Ovary (tissue), 3 donors: ENCODE results near the gene HYAL3.

Experiments used
- EP300 ChIP-seq: sonication (generic); formaldehyde crosslinking; IDR thresholded peaks from one replicate; pipeline ENCODE4 v1.6.1; 2017; ENCODE audit warnings: antibody characterized with exemption
- TF ChIP-seq, protein P1 (sequence below), 3 donors: fragments of 450-650 bp in 2 of 3; fragments of 200-600 bp in 1 of 3; IDR thresholded peaks; one replicate each; pipeline versions ENCODE4 v1.5.1 to v1.8.0; 2016 to 2022; ENCODE audit warnings: antibody characterized with exemption in 3 of 3, mild to moderate bottlenecking in 1 of 3
- donor health status: DM: no; HTN: no; CAD: no.

DNA sequence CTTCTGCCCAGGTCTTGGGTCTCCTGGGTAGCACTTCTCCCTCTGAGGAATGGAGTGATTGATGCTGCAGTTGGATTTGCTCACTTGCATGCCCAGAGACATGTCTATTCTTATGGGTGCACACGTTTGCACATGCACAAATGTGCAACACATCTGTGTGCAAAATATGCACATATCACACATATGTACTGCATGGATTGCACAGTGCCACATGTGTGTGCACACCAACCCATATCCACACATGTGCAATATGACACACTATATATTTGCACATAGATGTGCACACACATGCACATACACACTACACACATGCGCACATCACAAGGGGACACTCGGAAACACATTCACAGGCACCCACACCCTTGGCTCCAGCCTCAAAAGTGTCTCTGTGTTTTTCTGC, 30.9 kb downstream of the HYAL3 start:
- no peak for TF ChIP-seq EP300
- TF ChIP-seq, protein P1, sequence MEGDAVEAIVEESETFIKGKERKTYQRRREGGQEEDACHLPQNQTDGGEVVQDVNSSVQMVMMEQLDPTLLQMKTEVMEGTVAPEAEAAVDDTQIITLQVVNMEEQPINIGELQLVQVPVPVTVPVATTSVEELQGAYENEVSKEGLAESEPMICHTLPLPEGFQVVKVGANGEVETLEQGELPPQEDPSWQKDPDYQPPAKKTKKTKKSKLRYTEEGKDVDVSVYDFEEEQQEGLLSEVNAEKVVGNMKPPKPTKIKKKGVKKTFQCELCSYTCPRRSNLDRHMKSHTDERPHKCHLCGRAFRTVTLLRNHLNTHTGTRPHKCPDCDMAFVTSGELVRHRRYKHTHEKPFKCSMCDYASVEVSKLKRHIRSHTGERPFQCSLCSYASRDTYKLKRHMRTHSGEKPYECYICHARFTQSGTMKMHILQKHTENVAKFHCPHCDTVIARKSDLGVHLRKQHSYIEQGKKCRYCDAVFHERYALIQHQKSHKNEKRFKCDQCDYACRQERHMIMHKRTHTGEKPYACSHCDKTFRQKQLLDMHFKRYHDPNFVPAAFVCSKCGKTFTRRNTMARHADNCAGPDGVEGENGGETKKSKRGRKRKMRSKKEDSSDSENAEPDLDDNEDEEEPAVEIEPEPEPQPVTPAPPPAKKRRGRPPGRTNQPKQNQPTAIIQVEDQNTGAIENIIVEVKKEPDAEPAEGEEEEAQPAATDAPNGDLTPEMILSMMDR (IDR thresholded peaks at IDR 0.05) = no peak
